Pancreas (tissue), 10 donors: ENCODE results near the gene CDA. TPM values are rescaled to one million over a fixed set of nuclear protein-coding genes. Genes with fewer than 3 reads are reported as not detected.
A peak's percentile ranks its signal among the peaks of the same experiment; 100 is the strongest.

Source experiments
- ATAC-seq, 4 donors: fragments of 200-7000 bp; cut with Tn5 transposase; one replicate each; pipeline versions ENCODE4 v1.8.0 to v1.9.1; 2020; ENCODE audit warnings: mild to moderate bottlenecking in 4 of 4, moderate library complexity in 4 of 4
- DNase-seq, 6 donors: peaks; one replicate each; pipeline ENCODE4 v3.0.0-alpha.2; 2020
- FAIRE-seq: peaks from 2 replicates; lab custom pipeline; 2012; peaks lifted over from hg19 to GRCh38; lab: Jason Lieb, UNC
- H3K27ac ChIP-seq, 4 donors: fragments of 200-600 bp; sonication (generic); 1 replicate in 3 of 4; 2 replicates in 1 of 4; pipeline versions ENCODE4 v1.5.0 to v1.8.0; 2020
- H3K27me3 ChIP-seq, 4 donors: fragments of 200-600 bp; one replicate each; pipeline ENCODE4 v1.8.0; 2021
- H3K36me3 ChIP-seq, 3 donors: fragments of 200-600 bp; sonication (generic) in 1 of 3; one replicate each; pipeline versions ENCODE4 v1.5.0 to v1.8.0; 2020 to 2021
- H3K4me1 ChIP-seq, 3 donors: fragments of 200-600 bp; one replicate each; pipeline ENCODE4 v1.8.0; 2021
- H3K4me3 ChIP-seq, 4 donors: fragments of 200-600 bp; sonication (generic) in 2 of 4; one replicate each; pipeline versions ENCODE4 v1.5.0 to v1.8.0; 2020 to 2021
- H3K9me3 ChIP-seq, 4 donors: fragments of 200-600 bp; one replicate each; pipeline ENCODE4 v1.8.0; 2021
- WGBS, 2 donors: extraction: QIAGEN DNeasy Blood & Tissue Kit; methylation state at CpG; one replicate each; pipeline ENCODE4 v1.1.7; 2013; 5-methylcytosine and 5-hydroxymethylcytosine counted together
- intact Hi-C, 3 donors: fragments of 100-400 bp; cut with DNase I; formaldehyde crosslinking; loops; one replicate each; pipeline versions ENCODE4 v1.11.1 to v1.14.2; 2022
- polyA plus RNA-seq, 2 donors: library from polyadenylated mRNA; stranded (reverse); fragments of 200-250 nt; gene quantifications; one replicate each; pipeline ENCODE4 v1.2.3, GENCODE V29; 2013
- total RNA-seq, 6 donors: library from RNA; stranded (reverse); fragmentation: NEBNext Ultra II Directional in 4 of 6; extraction: Animal tissue kit (Norgen Biotek cat#: 25700) in 4 of 6; gene quantifications; one replicate each; pipeline versions ENCODE4 v1.2.1 to v1.2.4, GENCODE V29; 2021 to 2023
- TF ChIP-seq, protein P1 (sequence below), 4 donors: fragments of 200-600 bp; sonication (generic) in 3 of 4; IDR thresholded peaks; one replicate each; pipeline versions ENCODE4 v1.5.0 to v1.8.0; 2021; ENCODE audit warnings: antibody characterized with exemption in 4 of 4
- donor health status: healthy with polysubstance abuse.
- donor health status: DM: no; HTN: no; CAD: no; lungs with moderate emphysema.
- donor health status: DM: no; HTN: no; CAD: no.
- donor health status: control.
- donor health status: control.
- donor health status: Bipolar disorder and iron deficiency.
- donor health status: DM: yes; HTN: yes; CAD: no.
- donor health status: DM: no; HTN: no; CAD: no.
- donor health status: DM: no; HTN: no; CAD: no.
- donor health status: DM: yes; HTN: yes; CAD: no.

CDA gene
- total and polyA plus RNA-seq, 8 donors = 0.16 to 1.2 (median 0.49) TPM; not detected in 1

DNA sequence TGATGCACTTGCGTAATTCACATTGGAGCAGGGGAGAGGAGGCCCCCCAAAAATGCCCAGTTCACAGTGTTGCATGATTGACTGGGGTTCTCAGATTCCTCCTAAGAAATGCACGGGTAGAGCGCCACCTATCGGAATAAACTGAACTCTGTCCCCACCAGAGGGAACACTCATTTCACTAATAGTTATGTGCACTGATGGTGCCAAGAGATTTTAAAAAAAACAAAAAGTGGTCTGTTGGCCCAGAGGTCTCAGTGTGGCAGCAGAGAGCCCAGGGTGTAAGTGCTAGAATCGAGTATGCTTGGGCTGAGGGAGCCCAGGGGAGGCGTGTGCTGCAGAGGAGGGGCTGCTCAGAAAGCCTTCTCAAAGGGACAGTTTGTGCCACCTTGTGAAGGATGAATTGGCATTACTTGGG is 51.3 kb downstream of the CDA start:
- intact Hi-C loops = no loop called here

DNA sequence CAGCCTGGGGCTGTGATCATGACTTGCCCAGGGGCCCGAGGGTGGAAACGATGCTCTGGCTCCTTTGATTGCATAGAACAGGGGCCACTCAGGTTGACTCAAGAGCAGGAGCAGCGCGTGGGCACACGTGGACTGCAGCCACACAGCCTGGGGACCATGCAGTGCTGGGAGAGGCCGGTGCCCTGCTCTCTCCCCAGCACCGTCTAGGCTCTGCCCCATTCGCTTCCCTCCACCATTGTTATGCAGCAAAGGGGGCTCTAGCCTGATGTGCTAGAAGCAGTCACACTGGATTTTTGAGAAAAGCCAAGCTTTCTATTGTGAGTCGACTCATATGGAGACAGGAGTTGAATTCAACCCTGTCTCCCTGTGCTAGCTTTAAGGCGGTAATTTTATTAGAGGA is 53.1 kb downstream of the CDA start:
- no peaks in the 10 kb centered on the region for H3K27me3 ChIP-seq
- intact Hi-C loops = no loop called here
- H3K9me3 ChIP-seq = no peaks in the 10 kb centered on the region
- no peaks in the 10 kb centered on the region for H3K4me1 ChIP-seq
- no peak for FAIRE-seq
- no peak for DNase-seq
- TF ChIP-seq, protein P1, sequence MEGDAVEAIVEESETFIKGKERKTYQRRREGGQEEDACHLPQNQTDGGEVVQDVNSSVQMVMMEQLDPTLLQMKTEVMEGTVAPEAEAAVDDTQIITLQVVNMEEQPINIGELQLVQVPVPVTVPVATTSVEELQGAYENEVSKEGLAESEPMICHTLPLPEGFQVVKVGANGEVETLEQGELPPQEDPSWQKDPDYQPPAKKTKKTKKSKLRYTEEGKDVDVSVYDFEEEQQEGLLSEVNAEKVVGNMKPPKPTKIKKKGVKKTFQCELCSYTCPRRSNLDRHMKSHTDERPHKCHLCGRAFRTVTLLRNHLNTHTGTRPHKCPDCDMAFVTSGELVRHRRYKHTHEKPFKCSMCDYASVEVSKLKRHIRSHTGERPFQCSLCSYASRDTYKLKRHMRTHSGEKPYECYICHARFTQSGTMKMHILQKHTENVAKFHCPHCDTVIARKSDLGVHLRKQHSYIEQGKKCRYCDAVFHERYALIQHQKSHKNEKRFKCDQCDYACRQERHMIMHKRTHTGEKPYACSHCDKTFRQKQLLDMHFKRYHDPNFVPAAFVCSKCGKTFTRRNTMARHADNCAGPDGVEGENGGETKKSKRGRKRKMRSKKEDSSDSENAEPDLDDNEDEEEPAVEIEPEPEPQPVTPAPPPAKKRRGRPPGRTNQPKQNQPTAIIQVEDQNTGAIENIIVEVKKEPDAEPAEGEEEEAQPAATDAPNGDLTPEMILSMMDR (IDR thresholded peaks at IDR 0.05) = no peak
- H3K4me3 ChIP-seq = no peak overlapping the region
- no peak for ATAC-seq
- peaks cover 0 to 56% (median 10%) of the 10 kb centered on the region in 3 donors for H3K36me3 ChIP-seq
- no peak overlapping the region for H3K27ac ChIP-seq
- WGBS, 2 donors = 83 to 86% methylated on average over 10 of the region's 10 CpGs

More for the DNA sequence above, 51.3 kb downstream of the CDA start:
- Histone ChIP-seq H3K36me3 (peaks cover 0 to 48% (median 10%) of the 10 kb centered on the region in 3 donors), H3K9me3 (no peaks in the 10 kb centered on the region), H3K4me3 (no peak overlapping the region), H3K27me3 (no peaks in the 10 kb centered on the region), H3K27ac (no peak overlapping the region), H3K4me1 (no peaks in the 10 kb centered on the region)
- FAIRE-seq = no peak
- ATAC-seq = peak; percentile 49 to 84 (median 70)
- WGBS, 2 donors = 33 to 41% methylated on average over 6 of the region's 6 CpGs
- DNase-seq = peak in 1 of 6 donors; percentile 51
- TF ChIP-seq, protein P1 (IDR thresholded peaks at IDR 0.05) = peak; percentile 47 to 75 (median 65)

DNA sequence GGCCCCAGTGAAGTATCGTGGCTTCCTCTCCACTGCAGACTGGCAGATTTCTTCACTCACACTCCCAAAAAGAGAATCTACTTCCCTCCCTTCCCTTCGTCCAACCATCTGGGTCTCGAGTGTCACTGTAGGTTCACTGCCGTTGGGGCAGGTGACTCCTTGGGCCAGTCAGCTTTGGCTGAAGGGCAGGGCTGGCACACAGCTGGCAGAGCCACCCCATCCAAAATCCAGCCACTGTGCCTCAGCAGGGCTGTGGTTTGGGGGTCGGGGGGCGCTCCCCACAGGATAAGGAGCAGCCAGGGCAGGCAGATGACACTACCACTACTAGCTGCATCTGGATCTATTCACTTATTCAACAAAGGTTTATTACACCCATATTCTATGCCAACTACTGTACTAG is 54.2 kb downstream of the CDA start:
- intact Hi-C loops = no loop called here
- no peak for FAIRE-seq
- Histone ChIP-seq H3K27me3 (no peaks in the 10 kb centered on the region), H3K27ac (no peak overlapping the region), H3K4me1 (no peaks in the 10 kb centered on the region), H3K4me3 (no peak overlapping the region), H3K9me3 (no peaks in the 10 kb centered on the region), H3K36me3 (peaks cover 0 to 49% (median 6%) of the 10 kb centered on the region in 3 donors)
- 71 to 81% methylated on average over 6 of the region's 6 CpGs for WGBS, 2 donors
- DNase-seq = no peak
- TF ChIP-seq, protein P1 (IDR thresholded peaks at IDR 0.05) = no peak
- no peak for ATAC-seq

DNA sequence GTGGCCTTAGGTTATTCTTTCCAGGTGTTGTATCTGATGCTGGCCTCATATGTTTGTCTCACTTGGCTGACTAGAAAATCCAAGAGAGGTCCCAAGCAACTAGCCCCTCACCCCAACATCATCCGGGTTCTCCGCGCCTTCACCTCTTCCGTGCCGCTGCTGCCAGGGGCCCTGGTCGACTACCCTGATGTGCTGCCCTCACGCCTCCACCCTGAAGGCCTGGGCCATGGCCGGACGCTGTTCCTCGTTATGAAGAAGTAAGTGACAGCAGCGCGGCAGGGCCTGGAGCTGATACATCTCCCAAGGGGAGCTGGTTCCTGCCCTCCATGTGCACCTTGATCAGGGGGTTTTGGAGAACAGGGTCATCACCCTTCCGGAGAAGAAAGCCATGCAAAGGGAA is 55.5 kb downstream of the CDA start:
- Histone ChIP-seq H3K36me3 (peaks cover 0 to 50% (median 0%) of the 10 kb centered on the region in 3 donors), H3K9me3 (no peaks in the 10 kb centered on the region), H3K4me1 (no peaks in the 10 kb centered on the region), H3K4me3 (no peak overlapping the region), H3K27ac (no peak overlapping the region), H3K27me3 (no peaks in the 10 kb centered on the region)
- DNase-seq (no peak), ATAC-seq (no peak), FAIRE-seq (no peak)
- intact Hi-C loops = no loop called here
- WGBS, 2 donors = 92 to 93% methylated on average over 13 of the region's 13 CpGs
- TF ChIP-seq, protein P1 (IDR thresholded peaks at IDR 0.05) = no peak

DNA sequence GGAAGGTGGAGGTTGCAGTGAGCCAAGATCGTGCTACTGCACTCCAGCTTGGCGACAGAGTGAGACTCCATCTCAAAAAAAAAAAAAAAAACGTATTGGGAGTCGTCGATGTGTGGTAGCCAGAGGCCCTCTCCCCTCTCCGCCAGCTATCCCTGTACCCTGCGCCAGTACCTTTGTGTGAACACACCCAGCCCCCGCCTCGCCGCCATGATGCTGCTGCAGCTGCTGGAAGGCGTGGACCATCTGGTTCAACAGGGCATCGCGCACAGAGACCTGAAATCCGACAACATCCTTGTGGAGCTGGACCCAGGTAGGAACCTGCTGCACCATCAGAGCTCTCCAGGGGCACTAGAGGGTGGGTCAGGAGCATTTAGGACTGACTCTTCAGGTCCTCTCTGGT is 56.5 kb downstream of the CDA start:
- TF ChIP-seq, protein P1 (IDR thresholded peaks at IDR 0.05) = no peak
- Histone ChIP-seq H3K36me3 (peaks cover 0 to 54% (median 3%) of the 10 kb centered on the region in 3 donors), H3K9me3 (no peaks in the 10 kb centered on the region), H3K4me3 (no peak overlapping the region), H3K27ac (no peak overlapping the region), H3K27me3 (no peaks in the 10 kb centered on the region), H3K4me1 (no peaks in the 10 kb centered on the region)
- DNase-seq (no peak), ATAC-seq (no peak), FAIRE-seq (no peak)
- 81 to 85% methylated on average over 13 to 14 of the region's 14 CpGs for WGBS, 2 donors
- intact Hi-C loops = no loop called here
